ENCODE measurements around the gene PON1.

PON1 gene

GRCh38 chr7:95324431-95324830 is at the start of gene PON1:
Gene PON1, minus strand, starts transcription at chr7:95324532. Its CDS starts 57 bp downstream, at chr7:95324475.
- no peak for TF ChIP-seq CTCF (IDR thresholded peaks at IDR 0.05; ENCODE audit: insufficient read depth, missing control alignments)
- no peak for FAIRE-seq
- no peak for DNase-seq (ENCODE audit: insufficient read length, low spot score)

DNA sequence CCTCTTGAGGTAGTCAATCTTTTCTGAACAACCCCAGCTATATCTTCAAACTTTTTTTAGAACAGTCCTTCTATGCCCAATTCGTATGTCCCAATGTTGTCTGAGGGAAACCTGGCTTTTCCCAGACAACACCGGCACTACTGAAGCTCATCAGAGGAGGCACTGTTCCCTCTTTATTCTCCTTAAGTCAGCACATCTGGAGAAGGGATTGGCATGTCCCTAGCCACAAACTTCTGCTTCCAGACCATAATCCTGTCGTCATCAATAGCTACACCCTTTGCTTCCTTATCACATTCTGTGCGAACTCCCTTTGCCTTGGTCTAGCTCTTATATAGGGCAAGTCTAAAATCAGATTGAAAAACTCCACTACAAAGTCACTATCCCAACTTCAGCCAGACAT is 49.0 kb upstream of the PON1 start:
- DNase-seq (ENCODE audit: insufficient read length, low spot score) (no peak), FAIRE-seq (no peak)
- TF ChIP-seq CTCF (IDR thresholded peaks at IDR 0.05; ENCODE audit: insufficient read depth, missing control alignments), result no peak

DNA sequence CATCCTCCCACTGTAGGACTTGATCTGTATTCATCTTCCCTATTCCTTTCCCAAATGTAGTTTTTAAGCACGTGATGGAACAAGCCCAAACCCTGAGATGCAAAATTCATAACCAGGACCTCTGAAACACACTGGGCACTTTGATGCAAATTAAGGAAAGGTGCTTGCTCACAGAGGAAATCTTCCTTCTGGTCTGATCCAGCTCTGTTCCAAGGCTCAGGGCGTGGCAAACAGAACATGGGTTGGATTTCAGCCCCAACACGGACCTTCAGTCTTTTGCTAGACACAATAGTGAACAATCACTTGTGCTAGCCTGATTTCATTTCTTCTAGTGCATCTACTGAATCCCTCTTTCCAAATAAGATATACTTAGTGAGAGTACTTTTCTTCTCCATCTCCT is 43.9 kb upstream of the PON1 start:
- FAIRE-seq, result no peak
- TF ChIP-seq CTCF (IDR thresholded peaks at IDR 0.05; ENCODE audit: insufficient read depth, missing control alignments), result no peak
- DNase-seq (ENCODE audit: insufficient read length, low spot score), result no peak

DNA sequence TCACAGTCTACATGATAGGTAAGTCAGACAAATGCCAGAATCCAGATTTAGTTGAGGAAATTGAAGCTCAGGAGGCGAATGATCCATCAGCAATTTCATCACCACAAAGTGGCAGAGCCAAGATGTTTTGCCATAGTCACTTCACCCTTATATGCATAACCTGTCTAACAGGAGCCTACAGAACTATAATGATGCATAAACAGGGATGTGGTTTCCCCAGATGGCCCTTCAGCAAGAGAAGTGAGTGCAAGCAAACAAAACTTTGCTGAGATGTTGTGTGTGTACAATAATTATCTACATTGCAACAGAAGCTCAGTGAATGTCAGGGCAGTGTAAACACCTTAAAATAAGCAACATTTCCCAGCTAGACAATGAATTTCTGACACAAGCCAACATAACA is 43.3 kb upstream of the PON1 start:
- no peak for TF ChIP-seq CTCF (IDR thresholded peaks at IDR 0.05; ENCODE audit: insufficient read depth, missing control alignments)
- DNase-seq (ENCODE audit: insufficient read length, low spot score) (no peak), FAIRE-seq (no peak)

GRCh38 chr7:95365151-95365550 is 40.8 kb upstream of the PON1 start:
- no peak for FAIRE-seq
- TF ChIP-seq CTCF (IDR thresholded peaks at IDR 0.05; ENCODE audit: insufficient read depth, missing control alignments), result no peak
- DNase-seq (ENCODE audit: insufficient read length, low spot score), result no peak

- FAIRE-seq (no peak), DNase-seq (ENCODE audit: insufficient read length, low spot score) (no peak)
- TF ChIP-seq CTCF (IDR thresholded peaks at IDR 0.05; ENCODE audit: insufficient read depth, missing control alignments), result no peak
Measured at GRCh38 chr7:95357623-95358022, 33.3 kb upstream of the PON1 start.

GRCh38 chr7:95342642-95343307 is 18.4 kb upstream of the PON1 start:
- peak; percentile 4 for TF ChIP-seq CTCF (IDR thresholded peaks at IDR 0.05; ENCODE audit: insufficient read depth, missing control alignments)
- FAIRE-seq (no peak), DNase-seq (ENCODE audit: insufficient read length, low spot score) (no peak)

All from D721Med (cell line).